Measurements from ENCODE around the gene MCF2L.

MCF2L gene

DNA sequence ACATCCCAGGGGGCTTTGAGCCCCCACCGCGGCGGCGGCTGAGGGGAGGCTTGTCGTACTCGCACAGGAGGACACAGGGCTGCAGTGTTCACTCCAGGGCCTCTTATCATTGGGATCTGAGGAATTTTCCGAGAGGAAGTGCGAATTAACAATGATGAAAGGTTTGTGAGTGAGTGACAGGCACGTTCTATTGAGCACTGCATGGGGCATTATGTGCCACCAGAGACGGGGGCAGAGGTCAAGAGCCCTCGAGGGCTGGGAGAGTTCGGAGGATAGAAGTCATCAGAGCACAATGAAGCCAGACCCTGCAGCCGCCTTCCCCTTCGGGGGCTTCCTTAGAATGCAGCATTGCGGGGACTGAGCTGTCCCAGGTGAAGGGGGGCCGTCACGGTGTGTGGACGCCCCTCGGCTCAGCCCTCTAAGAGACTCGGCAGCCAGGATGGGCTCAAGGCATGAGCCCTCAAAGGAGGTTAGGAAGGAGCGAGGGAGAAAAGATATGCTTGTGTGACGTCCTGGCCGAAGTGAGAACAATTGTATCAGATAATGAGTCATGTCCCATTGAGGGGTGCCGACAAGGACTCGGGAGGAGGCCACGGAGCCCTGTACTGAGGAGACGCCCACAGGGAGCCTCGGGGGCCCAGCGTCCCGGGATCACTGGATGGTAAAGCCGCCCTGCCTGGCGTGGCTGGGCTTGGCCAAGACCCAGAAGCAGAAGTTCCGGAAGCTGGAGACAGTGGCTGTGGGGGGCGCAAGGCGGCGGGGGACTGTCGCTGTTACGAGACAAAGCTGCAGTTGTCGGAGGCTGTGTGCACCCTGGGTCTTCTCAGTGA lies 53.9 kb downstream of the MCF2L start:
- no peak overlapping the region for H3K27ac ChIP-seq (ENCODE audit: low read length)
- H4K20me1 ChIP-seq (ENCODE audit: insufficient read depth, low read length) = no peaks in the 10 kb centered on the region; the same call in 1 of the 2 replicates
- TF ChIP-seq EZH2phosphoT487 (IDR thresholded peaks at IDR 0.05; ENCODE audit: low read depth) = no peak
- TF ChIP-seq, protein P1, sequence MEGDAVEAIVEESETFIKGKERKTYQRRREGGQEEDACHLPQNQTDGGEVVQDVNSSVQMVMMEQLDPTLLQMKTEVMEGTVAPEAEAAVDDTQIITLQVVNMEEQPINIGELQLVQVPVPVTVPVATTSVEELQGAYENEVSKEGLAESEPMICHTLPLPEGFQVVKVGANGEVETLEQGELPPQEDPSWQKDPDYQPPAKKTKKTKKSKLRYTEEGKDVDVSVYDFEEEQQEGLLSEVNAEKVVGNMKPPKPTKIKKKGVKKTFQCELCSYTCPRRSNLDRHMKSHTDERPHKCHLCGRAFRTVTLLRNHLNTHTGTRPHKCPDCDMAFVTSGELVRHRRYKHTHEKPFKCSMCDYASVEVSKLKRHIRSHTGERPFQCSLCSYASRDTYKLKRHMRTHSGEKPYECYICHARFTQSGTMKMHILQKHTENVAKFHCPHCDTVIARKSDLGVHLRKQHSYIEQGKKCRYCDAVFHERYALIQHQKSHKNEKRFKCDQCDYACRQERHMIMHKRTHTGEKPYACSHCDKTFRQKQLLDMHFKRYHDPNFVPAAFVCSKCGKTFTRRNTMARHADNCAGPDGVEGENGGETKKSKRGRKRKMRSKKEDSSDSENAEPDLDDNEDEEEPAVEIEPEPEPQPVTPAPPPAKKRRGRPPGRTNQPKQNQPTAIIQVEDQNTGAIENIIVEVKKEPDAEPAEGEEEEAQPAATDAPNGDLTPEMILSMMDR (IDR thresholded peaks at IDR 0.05; ENCODE audit: low read depth, low read length) = no peak
- no peak overlapping the region for H2AFZ ChIP-seq (ENCODE audit: low read depth, low read length)
- H3K79me2 ChIP-seq (ENCODE audit: low read length) = no peaks in the 10 kb centered on the region
- no peaks in the 10 kb centered on the region for H3K9me3 ChIP-seq (ENCODE audit: insufficient read depth, low read length)
- peaks cover 10% of the 10 kb centered on the region for H3K4me1 ChIP-seq (ENCODE audit: low read length)
- peaks cover 16% of the 10 kb centered on the region for H3K27me3 ChIP-seq (ENCODE audit: low read depth, low read length)
- H3K36me3 ChIP-seq (replicated peaks; ENCODE audit: low read depth, low read length) = no peaks in the 10 kb centered on the region
- no peak overlapping the region for H3K4me3 ChIP-seq (ENCODE audit: low read length)
- H3K9ac ChIP-seq (ENCODE audit: low read length) = no peak overlapping the region
- no peak overlapping the region for H3K4me2 ChIP-seq (ENCODE audit: low read length)

- H3K79me2 ChIP-seq (ENCODE audit: low read length) = no peaks in the 10 kb centered on the region
- no peaks in the 10 kb centered on the region for H3K36me3 ChIP-seq (replicated peaks; ENCODE audit: low read depth, low read length)
- no peak overlapping the region for H3K4me3 ChIP-seq (ENCODE audit: low read length)
- H3K9me3 ChIP-seq (ENCODE audit: insufficient read depth, low read length) = no peaks in the 10 kb centered on the region
- no peak overlapping the region for H2AFZ ChIP-seq (ENCODE audit: low read depth, low read length)
- no peaks in the 10 kb centered on the region; the same call in none of the 2 replicates for H4K20me1 ChIP-seq (ENCODE audit: insufficient read depth, low read length)
- no peak overlapping the region for H3K9ac ChIP-seq (ENCODE audit: low read length)
- no peak overlapping the region for H3K4me2 ChIP-seq (ENCODE audit: low read length)
- TF ChIP-seq EZH2phosphoT487 (IDR thresholded peaks at IDR 0.05; ENCODE audit: low read depth) = no peak
- TF ChIP-seq, protein P1 (IDR thresholded peaks at IDR 0.05; ENCODE audit: low read depth, low read length) = no peak
- peaks cover 16% of the 10 kb centered on the region for H3K27me3 ChIP-seq (ENCODE audit: low read depth, low read length)
- H3K27ac ChIP-seq (ENCODE audit: low read length) = no peak overlapping the region
- peaks cover 10% of the 10 kb centered on the region for H3K4me1 ChIP-seq (ENCODE audit: low read length)
These were observed 54.8 kb downstream of the MCF2L start for GRCh38 chr13:113023694-113024430.

DNA sequence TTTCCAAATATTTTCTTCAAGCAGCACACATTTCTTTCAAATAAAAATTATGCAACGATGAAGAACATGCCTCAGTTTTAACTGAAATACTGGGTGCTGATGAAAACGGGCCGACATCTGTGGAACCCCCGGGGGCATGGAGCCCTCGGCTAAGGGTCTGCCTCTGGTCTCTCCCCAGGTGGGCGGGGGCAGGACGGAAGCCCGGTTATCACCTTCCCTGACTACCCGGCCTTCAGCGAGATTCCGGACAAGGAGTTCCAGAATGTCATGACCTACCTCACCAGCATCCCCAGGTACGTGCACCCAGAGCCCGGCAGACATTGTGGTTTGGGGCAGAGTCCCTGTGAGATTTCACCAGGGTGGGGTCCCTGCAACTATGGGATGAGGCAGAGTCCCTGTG lies 55.5 kb downstream of the MCF2L start:
- no peak overlapping the region for H3K4me2 ChIP-seq (ENCODE audit: low read length)
- H3K9me3 ChIP-seq (ENCODE audit: insufficient read depth, low read length) = no peaks in the 10 kb centered on the region
- H2AFZ ChIP-seq (ENCODE audit: low read depth, low read length) = no peak overlapping the region
- no peak overlapping the region for H3K4me3 ChIP-seq (ENCODE audit: low read length)
- TF ChIP-seq, protein P1 (IDR thresholded peaks at IDR 0.05; ENCODE audit: low read depth, low read length) = no peak
- H3K36me3 ChIP-seq (replicated peaks; ENCODE audit: low read depth, low read length) = no peaks in the 10 kb centered on the region
- H3K79me2 ChIP-seq (ENCODE audit: low read length) = no peaks in the 10 kb centered on the region
- peaks cover 16% of the 10 kb centered on the region for H3K27me3 ChIP-seq (ENCODE audit: low read depth, low read length)
- no peak overlapping the region for H3K9ac ChIP-seq (ENCODE audit: low read length)
- H3K4me1 ChIP-seq (ENCODE audit: low read length) = peaks cover 10% of the 10 kb centered on the region
- no peak overlapping the region for H3K27ac ChIP-seq (ENCODE audit: low read length)
- no peaks in the 10 kb centered on the region; the same call in none of the 2 replicates for H4K20me1 ChIP-seq (ENCODE audit: insufficient read depth, low read length)

GRCh38 chr13:113026391-113026910 lies 57.4 kb downstream of the MCF2L start:
- Histone ChIP-seq H3K79me2 (ENCODE audit: low read length) (no peaks in the 10 kb centered on the region), H2AFZ (ENCODE audit: low read depth, low read length) (no peak overlapping the region), H3K4me1 (ENCODE audit: low read length) (no peaks in the 10 kb centered on the region), H3K4me3 (ENCODE audit: low read length) (no peak overlapping the region), H3K27ac (ENCODE audit: low read length) (no peak overlapping the region), H3K9me3 (ENCODE audit: insufficient read depth, low read length) (no peaks in the 10 kb centered on the region), H3K4me2 (ENCODE audit: low read length) (no peak overlapping the region), H3K36me3 (replicated peaks; ENCODE audit: low read depth, low read length) (no peaks in the 10 kb centered on the region), H3K9ac (ENCODE audit: low read length) (no peak overlapping the region), H4K20me1 (ENCODE audit: insufficient read depth, low read length) (no peaks in the 10 kb centered on the region; the same call in none of the 2 replicates), H3K27me3 (ENCODE audit: low read depth, low read length) (peaks cover 16% of the 10 kb centered on the region)
- no peak for TF ChIP-seq EZH2phosphoT487 (IDR thresholded peaks at IDR 0.05; ENCODE audit: low read depth)
- TF ChIP-seq, protein P1 (IDR thresholded peaks at IDR 0.05; ENCODE audit: low read depth, low read length) = no peak

Measured in OCI-LY3 (cell line).